GM19328 (cell line): ENCODE results near the gene TRPM6.

ENCODE experiments used
- ATAC-seq: cut with Tn5 transposase; IDR thresholded peaks from one replicate; pipeline ENCODE4 v1.9.1; 2021; ENCODE audit warnings: mild to moderate bottlenecking, moderate library complexity; ENCODE audit not compliant: unreplicated experiment

Gene TRPM6

DNA sequence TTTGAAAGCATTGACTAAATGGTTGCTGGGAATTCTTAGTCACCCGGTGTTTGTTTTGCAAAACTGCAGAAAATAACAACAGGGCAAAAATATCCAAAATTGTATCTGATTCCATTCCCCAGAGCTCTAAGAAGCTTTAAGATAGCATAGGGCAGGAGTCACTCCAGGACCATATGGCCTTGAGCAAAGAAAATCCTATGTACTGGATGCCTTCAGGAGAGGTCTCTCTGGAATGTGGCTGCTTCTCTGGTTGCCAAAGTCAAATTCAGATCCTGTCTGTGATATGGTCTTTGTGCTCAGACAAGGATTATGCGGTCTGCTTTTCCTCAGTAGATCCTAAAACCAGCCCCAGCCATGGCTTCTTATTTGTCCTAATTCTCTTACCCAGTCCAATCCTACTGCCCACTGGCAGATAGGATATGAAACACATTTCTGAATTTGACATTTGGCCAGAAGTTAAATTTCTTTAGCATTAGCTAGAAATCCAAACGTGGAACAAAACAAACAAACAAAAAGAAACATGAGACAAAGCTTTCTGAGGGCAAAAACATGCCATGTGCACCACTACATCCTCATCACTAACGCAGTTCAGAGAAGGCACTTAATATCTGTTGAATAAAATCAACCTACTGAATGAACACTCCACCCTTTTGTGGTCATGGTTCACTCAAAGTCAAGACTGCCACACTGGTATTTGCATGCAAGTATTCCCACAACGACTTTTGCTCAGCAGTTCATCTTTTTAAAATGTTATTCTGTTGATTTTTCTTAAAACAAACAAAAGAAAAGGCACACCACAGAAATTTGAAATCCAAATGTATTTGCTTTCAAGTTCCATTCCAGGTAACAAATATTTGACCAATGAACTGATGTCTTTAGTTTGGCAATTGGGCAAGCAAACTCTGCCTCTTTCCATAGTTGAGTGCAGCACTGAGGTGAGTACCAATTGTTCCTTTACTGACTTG lies 165.7 kb downstream of the TRPM6 start:
- ATAC-seq = no peak

- ATAC-seq = no peak
Observed at GRCh38 chr9:74719306-74719705, 168.4 kb downstream of the TRPM6 start.

GRCh38 chr9:74718709-74719108 lies 169.0 kb downstream of the TRPM6 start:
- ATAC-seq = no peak

DNA sequence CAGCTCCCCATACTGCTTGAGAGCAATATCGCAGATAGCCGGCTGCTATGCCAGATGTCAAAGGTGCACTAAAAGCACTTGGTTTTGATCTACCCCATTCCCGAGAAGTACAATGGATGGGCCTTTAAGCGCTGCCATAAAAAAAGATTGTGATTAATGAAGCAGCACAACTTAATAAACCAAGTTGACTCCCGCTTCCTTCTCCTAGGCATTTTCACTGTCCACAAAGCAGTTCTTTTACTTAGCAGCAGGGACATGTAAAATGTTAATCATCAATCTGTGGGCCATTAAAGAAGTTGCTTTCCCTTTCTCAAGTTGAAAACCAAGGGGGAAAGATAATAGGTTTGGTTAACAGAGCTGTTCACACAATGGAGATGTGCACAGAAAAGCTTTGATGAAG lies 176.4 kb downstream of the TRPM6 start:
- ATAC-seq = no peak

GRCh38 chr9:74697535-74697934 lies 190.2 kb downstream of the TRPM6 start:
- no peak for ATAC-seq

- no peak for ATAC-seq
Observed at GRCh38 chr9:74696520-74696919, 191.2 kb downstream of the TRPM6 start.

- ATAC-seq = no peak
Observed at GRCh38 chr9:74691058-74691457, 196.7 kb downstream of the TRPM6 start.

GRCh38 chr9:74683322-74683721 lies 204.4 kb downstream of the TRPM6 start:
- ATAC-seq = no peak

GRCh38 chr9:74681906-74682305 lies 205.8 kb downstream of the TRPM6 start:
- no peak for ATAC-seq

DNA sequence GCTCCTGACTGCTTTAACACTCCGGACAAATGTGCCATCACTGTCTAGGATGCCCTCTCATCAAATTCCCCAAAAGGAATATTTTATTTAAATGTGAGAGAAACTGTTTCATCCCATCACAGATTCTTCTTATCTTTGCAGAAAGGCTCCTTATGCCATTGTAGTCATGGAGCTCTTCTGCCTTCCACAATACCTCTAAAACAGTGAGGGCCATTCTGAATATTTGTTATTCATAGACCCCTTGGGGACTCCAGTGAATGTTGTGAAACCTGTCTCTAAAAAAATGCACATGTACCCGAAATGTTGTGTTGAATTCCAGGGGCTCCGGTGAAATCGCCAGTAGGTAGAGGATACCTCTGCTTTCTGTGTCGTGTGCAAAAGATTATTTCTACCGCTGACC lies 213.6 kb downstream of the TRPM6 start:
- ATAC-seq = no peak
